ENCODE measurements around the gene CNNM2.

DNA sequence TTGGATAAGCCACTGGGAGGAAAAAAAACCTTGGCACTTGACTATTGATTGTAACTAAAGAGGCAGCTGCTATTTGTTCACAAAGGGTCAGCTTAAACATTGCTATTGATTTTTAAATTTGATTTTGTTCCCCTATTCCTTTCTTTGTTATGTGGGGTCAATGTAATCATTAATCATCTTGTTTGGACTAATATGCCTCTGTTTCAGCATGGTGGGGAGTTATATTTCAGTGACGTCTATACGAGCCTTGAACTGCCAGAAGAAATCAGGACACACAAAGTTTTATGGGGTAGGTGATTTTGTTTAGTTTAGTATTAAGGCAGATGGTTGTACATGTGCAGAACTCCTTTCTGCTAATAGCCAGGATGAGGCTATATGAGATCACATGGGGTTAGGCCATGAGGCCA is 41.3 kb upstream of the CNNM2 start:
- TF ChIP-seq CTCF (IDR thresholded peaks at IDR 0.05) (no peak), POLR2A (IDR thresholded peaks at IDR 0.05) (no peak)

Measured in right lobe of liver (tissue), 4 donors.